OCI-LY1 (cell line): ENCODE results near the gene PDGFA.

Experiments
- H2AFZ ChIP-seq: fragments of 200-600 bp; sonication (generic), shearing (Covaris generic); 2 replicates; pipeline ENCODE4 v1.6.0; 2014; ENCODE audit warnings: antibody characterized with exemption, mild to moderate bottlenecking, low read length
- H3F3A ChIP-seq: fragments of 200-600 bp; sonication (generic), shearing (Covaris generic); 2 replicates; pipeline ENCODE4 v1.6.0; 2014; ENCODE audit warnings: mild to moderate bottlenecking, antibody characterized with exemption, low read length, moderate library complexity; ENCODE audit not compliant: insufficient read depth
- H3K27ac ChIP-seq: fragments of 200-600 bp; sonication (generic); 2 replicates; pipeline ENCODE4 v1.5.1; 2014; ENCODE audit warnings: low read length, mixed run types, mild to moderate bottlenecking, low read depth; ENCODE audit not compliant: poor library complexity, severe bottlenecking
- H3K27me3 ChIP-seq: fragments of 200-600 bp; sonication (generic); 2 replicates; pipeline ENCODE4 v1.6.0; 2014; ENCODE audit warnings: antibody characterized with exemption, mild to moderate bottlenecking, low read length, moderate library complexity; ENCODE audit not compliant: insufficient read depth
- H3K36me3 ChIP-seq: fragments of 200-600 bp; sonication (generic); 2 replicates; pipeline ENCODE4 v1.6.1; 2014; ENCODE audit warnings: mild to moderate bottlenecking, antibody characterized with exemption, low read length, moderate library complexity, mixed read lengths; ENCODE audit not compliant: insufficient read depth
- H3K4me1 ChIP-seq: fragments of 200-600 bp; sonication (generic); 2 replicates; pipeline ENCODE4 v1.5.1; 2014; ENCODE audit warnings: mild to moderate bottlenecking, low read length, moderate library complexity; ENCODE audit not compliant: insufficient read depth, severe bottlenecking
- H3K4me2 ChIP-seq: fragments of 200-600 bp; sonication (generic), shearing (Covaris generic); 2 replicates; pipeline ENCODE4 v1.6.1; 2014; ENCODE audit warnings: low read length
- H3K4me3 ChIP-seq: fragments of 200-600 bp; sonication (generic); 2 replicates; pipeline ENCODE4 v1.5.1; 2014; ENCODE audit warnings: low read length, low read depth, mild to moderate bottlenecking, mixed read lengths; ENCODE audit not compliant: poor library complexity, severe bottlenecking
- H3K79me2 ChIP-seq: fragments of 200-600 bp; shearing (Covaris generic); 2 replicates; pipeline ENCODE4 v1.6.1; 2016; ENCODE audit warnings: mixed run types, low read length, mixed read lengths; ENCODE audit not compliant: insufficient read depth
- H3K9ac ChIP-seq: fragments of 200-600 bp; sonication (generic), shearing (Covaris generic); 2 replicates; pipeline ENCODE4 v1.6.1; 2014; ENCODE audit warnings: mild to moderate bottlenecking, low read length, mixed read lengths
- H3K9me2 ChIP-seq: fragments of 200-600 bp; sonication (generic), shearing (Covaris generic); 2 replicates; pipeline ENCODE4 v1.6.1; 2014; ENCODE audit warnings: low read depth, mild to moderate bottlenecking, low read length, mixed read lengths
- H3K9me3 ChIP-seq: fragments of 200-600 bp; shearing (Covaris generic); 2 replicates; pipeline ENCODE4 v1.6.1; 2014; ENCODE audit warnings: low read length, mixed read lengths
- H4K20me1 ChIP-seq: fragments of 200-600 bp; sonication (generic), shearing (Covaris generic); 2 replicates; pipeline ENCODE4 v1.6.0; 2016; ENCODE audit warnings: mild to moderate bottlenecking, low read length; ENCODE audit not compliant: insufficient read depth
- CTCF ChIP-seq: fragments of 200-600 bp; sonication (generic), shearing (Covaris generic); IDR thresholded peaks from 2 replicates; pipeline ENCODE4 v1.5.1; 2017; ENCODE audit warnings: mild to moderate bottlenecking, antibody characterized with exemption, low read length, moderate library complexity, mixed read lengths
- EZH2 ChIP-seq: fragments of 200-600 bp; sonication (generic), shearing (Covaris generic); IDR thresholded peaks from 2 replicates; pipeline ENCODE4 v1.8.0; 2017; ENCODE audit warnings: borderline replicate concordance, mixed run types, mild to moderate bottlenecking, antibody characterized with exemption, low read length, moderate library complexity, mixed read lengths

PDGFA gene

GRCh38 chr7:471191-471865 lies 48.3 kb downstream of the PDGFA start:
- Histone ChIP-seq H3K9me3 (no peaks in the 10 kb centered on the region), H2AFZ (no peak overlapping the region), H3K9ac (no peak overlapping the region), H3K9me2 (no peaks in the 10 kb centered on the region), H3K27me3 (no peaks in the 10 kb centered on the region), H3K4me3 (no peak overlapping the region), H4K20me1 (no peaks in the 10 kb centered on the region), H3K79me2 (no peaks in the 10 kb centered on the region), H3F3A (no peaks in the 10 kb centered on the region), H3K36me3 (no peaks in the 10 kb centered on the region), H3K27ac (no peak overlapping the region), H3K4me1 (no peaks in the 10 kb centered on the region), H3K4me2 (no peak overlapping the region)
- TF ChIP-seq CTCF, result no peak
- no peak for TF ChIP-seq EZH2

GRCh38 chr7:469563-469961 lies 50.1 kb downstream of the PDGFA start:
- Histone ChIP-seq H3K9ac (no peak overlapping the region), H3K4me1 (no peaks in the 10 kb centered on the region), H3K4me2 (no peak overlapping the region), H3F3A (no peaks in the 10 kb centered on the region), H3K36me3 (no peaks in the 10 kb centered on the region), H3K4me3 (no peak overlapping the region), H3K9me3 (no peaks in the 10 kb centered on the region), H2AFZ (no peak overlapping the region), H3K27ac (no peak overlapping the region), H3K27me3 (no peaks in the 10 kb centered on the region), H3K79me2 (no peaks in the 10 kb centered on the region), H3K9me2 (no peaks in the 10 kb centered on the region), H4K20me1 (no peaks in the 10 kb centered on the region)
- TF ChIP-seq CTCF (no peak), EZH2 (no peak)

- Histone ChIP-seq H4K20me1 (no peaks in the 10 kb centered on the region), H3F3A (no peaks in the 10 kb centered on the region), H3K9ac (no peak overlapping the region)
Measured at GRCh38 chr7:468681-469562, 50.7 kb downstream of the PDGFA start.

More at GRCh38 chr7:468681-469562, 50.7 kb downstream of the PDGFA start:
- H3K9me2 ChIP-seq, result no peaks in the 10 kb centered on the region
- H3K9me3 ChIP-seq, result no peaks in the 10 kb centered on the region
- no peaks in the 10 kb centered on the region for H3K27me3 ChIP-seq
- no peak overlapping the region for H3K27ac ChIP-seq
- H3K36me3 ChIP-seq, result no peaks in the 10 kb centered on the region
- no peak overlapping the region for H3K4me2 ChIP-seq
- TF ChIP-seq EZH2, result no peak
- TF ChIP-seq CTCF, result no peak
- H2AFZ ChIP-seq, result no peak overlapping the region
- H3K4me3 ChIP-seq, result no peak overlapping the region
- H3K79me2 ChIP-seq, result no peaks in the 10 kb centered on the region
- H3K4me1 ChIP-seq, result no peaks in the 10 kb centered on the region
